ENCODE data around the gene SLC6A9. TPM values are rescaled to one million over a fixed set of nuclear protein-coding genes. Genes with fewer than 3 reads are reported as not detected.

Gene SLC6A9
- total and polyA plus RNA-seq, 10 donors: 0.26 to 6.1 (median 2.3) TPM

DNA sequence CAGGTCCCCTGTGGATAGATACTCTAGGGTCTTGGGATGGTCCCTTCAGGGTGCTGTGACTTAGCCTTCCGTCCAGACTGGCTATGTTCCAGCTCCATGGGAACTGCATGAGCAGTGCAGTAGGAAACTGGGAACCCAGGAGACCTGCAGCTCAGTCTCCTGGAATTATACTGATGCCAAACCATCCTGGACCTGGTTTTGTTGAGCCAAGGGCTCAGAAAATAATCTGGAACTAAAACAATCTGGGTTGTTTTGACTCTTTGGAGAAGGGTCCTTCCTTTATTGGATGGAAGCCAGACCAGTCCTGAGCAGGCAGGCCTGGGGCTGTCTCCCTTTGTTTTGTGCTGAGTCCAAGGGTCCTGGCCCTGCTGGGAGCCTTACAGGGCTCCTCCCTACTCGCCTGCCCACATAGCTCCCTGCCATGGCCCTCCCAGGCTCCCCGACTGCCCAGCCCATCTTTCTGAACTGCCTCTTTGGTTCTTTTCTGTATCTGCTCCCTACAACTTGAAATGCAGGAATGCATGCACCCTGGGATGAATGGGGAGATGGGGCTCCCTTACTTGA, 83.3 kb downstream of the SLC6A9 start:
- 45 to 68% (median 63%) methylated on average over 3 of the region's 3 CpGs for WGBS, 5 donors
- no peaks in the 10 kb centered on the region for H3K9me3 ChIP-seq
- intact Hi-C loops (cut with DNase I; ENCODE audit: low total_unique reads): no loop called here
- H3K36me3 ChIP-seq: peaks cover 0 to 27% (median 9%) of the 10 kb centered on the region in 6 donors
- TF ChIP-seq POLR2A (IDR thresholded peaks at IDR 0.05): no peak
- TF ChIP-seq POLR2AphosphoS5 (IDR thresholded peaks at IDR 0.05): no peak
- TF ChIP-seq, protein P1, sequence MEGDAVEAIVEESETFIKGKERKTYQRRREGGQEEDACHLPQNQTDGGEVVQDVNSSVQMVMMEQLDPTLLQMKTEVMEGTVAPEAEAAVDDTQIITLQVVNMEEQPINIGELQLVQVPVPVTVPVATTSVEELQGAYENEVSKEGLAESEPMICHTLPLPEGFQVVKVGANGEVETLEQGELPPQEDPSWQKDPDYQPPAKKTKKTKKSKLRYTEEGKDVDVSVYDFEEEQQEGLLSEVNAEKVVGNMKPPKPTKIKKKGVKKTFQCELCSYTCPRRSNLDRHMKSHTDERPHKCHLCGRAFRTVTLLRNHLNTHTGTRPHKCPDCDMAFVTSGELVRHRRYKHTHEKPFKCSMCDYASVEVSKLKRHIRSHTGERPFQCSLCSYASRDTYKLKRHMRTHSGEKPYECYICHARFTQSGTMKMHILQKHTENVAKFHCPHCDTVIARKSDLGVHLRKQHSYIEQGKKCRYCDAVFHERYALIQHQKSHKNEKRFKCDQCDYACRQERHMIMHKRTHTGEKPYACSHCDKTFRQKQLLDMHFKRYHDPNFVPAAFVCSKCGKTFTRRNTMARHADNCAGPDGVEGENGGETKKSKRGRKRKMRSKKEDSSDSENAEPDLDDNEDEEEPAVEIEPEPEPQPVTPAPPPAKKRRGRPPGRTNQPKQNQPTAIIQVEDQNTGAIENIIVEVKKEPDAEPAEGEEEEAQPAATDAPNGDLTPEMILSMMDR (IDR thresholded peaks at IDR 0.05 in 8 of 11, conservative IDR thresholded peaks at IDR 0.05 in 3 of 11): no peak
- no peak for DNase-seq
- H3K4me3 ChIP-seq: peak overlapping the region in 7 of 8 donors; percentile 62 to 83 (median 69)
- peaks cover 20 to 51% (median 38%) of the 10 kb centered on the region in 6 donors for H3K4me1 ChIP-seq
- H3K27me3 ChIP-seq (replicated peaks in 1 of 7): no peaks in the 10 kb centered on the region
- peak overlapping the region in 2 of 8 donors; percentile 96 to 97 for H3K27ac ChIP-seq

DNA sequence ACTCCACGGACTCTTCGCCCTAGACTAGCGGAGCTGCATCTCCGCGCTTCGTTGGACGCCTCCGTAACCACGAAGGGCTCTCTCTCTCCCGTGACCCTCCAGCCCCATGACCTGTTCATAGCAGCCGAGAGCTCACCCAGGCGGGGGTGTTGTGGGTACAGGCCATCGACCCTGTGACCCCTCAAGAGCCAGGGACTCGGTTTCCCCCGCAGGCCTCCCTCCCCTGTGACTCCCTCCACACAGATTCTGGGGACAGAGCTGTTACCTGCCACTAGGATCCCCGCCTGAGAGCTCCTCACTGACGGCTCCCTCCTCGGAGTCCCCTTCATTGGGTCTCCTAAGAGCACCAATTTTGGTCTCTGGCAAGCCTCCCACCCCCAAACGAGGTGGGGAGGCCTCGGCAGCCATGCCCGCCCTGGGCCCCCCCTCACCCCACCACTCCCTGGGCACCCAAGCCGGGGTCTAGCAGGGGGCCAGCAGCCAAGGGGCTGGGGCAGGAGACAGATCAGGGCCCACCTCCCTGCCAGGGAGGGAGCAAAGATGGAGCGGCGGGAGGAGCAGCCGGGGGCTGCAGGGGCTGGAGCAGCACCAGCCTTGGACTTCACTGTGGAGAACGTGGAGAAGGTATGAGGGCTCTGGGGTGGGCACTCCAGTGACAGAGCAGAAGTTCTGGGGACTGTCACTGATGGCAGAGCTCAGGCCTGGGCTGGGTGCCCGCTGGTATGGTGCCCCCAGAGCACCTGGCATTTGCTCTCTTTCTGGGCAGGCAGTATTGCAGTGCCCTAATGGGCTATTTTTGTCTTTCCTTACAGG, 84.0 kb downstream of the SLC6A9 start:
- Histone ChIP-seq H3K9me3 (no peaks in the 10 kb centered on the region), H3K36me3 (peaks cover 0 to 25% (median 9%) of the 10 kb centered on the region in 6 donors), H3K27ac (peak overlapping the region; percentile 90 to 99 (median 96)), H3K27me3 (replicated peaks in 1 of 7) (no peaks in the 10 kb centered on the region), H3K4me3 (peak overlapping the region; percentile 62 to 83 (median 70)), H3K4me1 (peaks cover 20 to 51% (median 38%) of the 10 kb centered on the region in 6 donors)
- TF ChIP-seq POLR2A (IDR thresholded peaks at IDR 0.05): no peak
- TF ChIP-seq, protein P1 (IDR thresholded peaks at IDR 0.05 in 8 of 11, conservative IDR thresholded peaks at IDR 0.05 in 3 of 11): no peak
- TF ChIP-seq POLR2AphosphoS5 (IDR thresholded peaks at IDR 0.05): no peak
- intact Hi-C loops (cut with DNase I; ENCODE audit: low total_unique reads): no loop called here
- WGBS, 5 donors: 4 to 20% (median 10%) methylated on average over 20 to 27 of the region's 27 CpGs
- DNase-seq: peak; percentile 87

Other genes starting within 250 kb of the SLC6A9 start
- gene ARTN, start 97.7 kb downstream of the SLC6A9 start, total RNA-seq: 1 to 10 TPM in 1 of 7 donors, under 1 TPM in 2, not detected in 4; 0.63 to 2.1 (median 0.81) TPM
- 1 to 10 TPM in 1 of 3 donors, under 1 TPM in 2; 0.35 to 1.2 (median 0.52) TPM for gene ARTN, start 97.7 kb downstream of the SLC6A9 start, polyA plus RNA-seq
- gene IPO13, start 84.5 kb downstream of the SLC6A9 start, total RNA-seq: 10 to 100 TPM; 18.2 to 27.4 (median 22.6) TPM
- gene IPO13, start 84.5 kb downstream of the SLC6A9 start, polyA plus RNA-seq: 10 to 100 TPM; 10.5 to 19.4 (median 16.4) TPM
- gene DPH2, start 61.5 kb downstream of the SLC6A9 start, total RNA-seq: 10 to 100 TPM; 22.9 to 36.5 (median 26.1) TPM
- gene DPH2, start 61.5 kb downstream of the SLC6A9 start, polyA plus RNA-seq: 10 to 100 TPM; 15.7 to 24.6 (median 17.6) TPM
- 100 to 1,000 TPM; 124 to 219 (median 133) TPM for gene ATP6V0B, start 56.5 kb downstream of the SLC6A9 start, total RNA-seq
- 100 to 1,000 TPM; 176 to 205 (median 177) TPM for gene ATP6V0B, start 56.5 kb downstream of the SLC6A9 start, polyA plus RNA-seq
- gene B4GALT2, start 52.3 kb downstream of the SLC6A9 start, total RNA-seq: 10 to 100 TPM; 11.4 to 23.3 (median 13.2) TPM
- 10 to 100 TPM in 1 of 3 donors, 1 to 10 TPM in 2; 7.0 to 13.7 (median 7.7) TPM for gene B4GALT2, start 52.3 kb downstream of the SLC6A9 start, polyA plus RNA-seq
- 1 to 10 TPM; 3.3 to 7.0 (median 5.0) TPM for gene CCDC24, start 39.9 kb downstream of the SLC6A9 start, total RNA-seq
- gene CCDC24, start 39.9 kb downstream of the SLC6A9 start, polyA plus RNA-seq: 10 to 100 TPM in 2 of 3 donors, 1 to 10 TPM in 1; 7.5 to 25.9 (median 14.5) TPM
- gene KLF17, start 87.4 kb upstream of the SLC6A9 start, total RNA-seq: under 1 TPM in 1 of 7 donors, not detected in 6; 0.26 TPM
- gene KLF17, start 87.4 kb upstream of the SLC6A9 start, polyA plus RNA-seq: not detected
- gene KLF18, start 110.2 kb upstream of the SLC6A9 start, total RNA-seq: not detected
- gene KLF18, start 110.2 kb upstream of the SLC6A9 start, polyA plus RNA-seq: not detected
- 10 to 100 TPM; 37.8 to 57.2 (median 46.7) TPM for gene DMAP1, start 182.0 kb upstream of the SLC6A9 start, total RNA-seq
- gene DMAP1, start 182.0 kb upstream of the SLC6A9 start, polyA plus RNA-seq: 10 to 100 TPM; 39.7 to 84.6 (median 68.1) TPM

All from spleen (tissue), 11 donors.